ENCODE measurements around the gene WIPF3. TPM values are rescaled to one million over a fixed set of nuclear protein-coding genes. Genes with fewer than 3 reads are reported as not detected.

The WIPF3 gene
- total and polyA plus RNA-seq, 4 donors: 0.20 to 2.8 (median 0.29) TPM

- Histone ChIP-seq H3K4me1 (ENCODE audit: control insufficient read depth in 5 of 5, insufficient read depth in 5 of 5, low read length in 5 of 5) (no peaks in the 10 kb centered on the region), H3K27me3 (ENCODE audit: control insufficient read depth in 3 of 3, insufficient read depth in 3 of 3, low read length in 2 of 3) (peaks cover 0 to 13% (median 5%) of the 10 kb centered on the region in 3 donors), H3K9me3 (ENCODE audit: control insufficient read depth in 4 of 4, insufficient read depth in 3 of 4, low read length in 3 of 4) (no peaks in the 10 kb centered on the region), H3K4me3 (no peak overlapping the region), H3K9ac (ENCODE audit: insufficient read depth in 1 of 2, low read length in 2 of 2) (no peak overlapping the region), H3K36me3 (ENCODE audit: control insufficient read depth in 4 of 4, insufficient read depth in 4 of 4, low read length in 4 of 4) (no peaks in the 10 kb centered on the region), H3K27ac (ENCODE audit: low read depth in 1 of 2, low read length in 1 of 2) (no peak overlapping the region)
- TF ChIP-seq CTCF (IDR thresholded peaks at IDR 0.05; ENCODE audit: control extremely low read depth, extremely low read depth): no peak
- 78 to 81% methylated on average over 7 of the region's 7 CpGs for WGBS, 2 donors
- ATAC-seq (ENCODE audit: insufficient read depth, low FRiP score) (no peak), DNase-seq (no peak)
These were observed 19.6 kb downstream of the WIPF3 start for GRCh38 chr7:29825775-29826529.

- no peak for ATAC-seq (ENCODE audit: insufficient read depth, low FRiP score)
- Histone ChIP-seq H3K9ac (ENCODE audit: insufficient read depth in 1 of 2, low read length in 2 of 2) (no peak overlapping the region), H3K27ac (ENCODE audit: low read depth in 1 of 2, low read length in 1 of 2) (no peak overlapping the region), H3K36me3 (ENCODE audit: control insufficient read depth in 4 of 4, insufficient read depth in 4 of 4, low read length in 4 of 4) (no peaks in the 10 kb centered on the region), H3K27me3 (ENCODE audit: control insufficient read depth in 3 of 3, insufficient read depth in 3 of 3, low read length in 2 of 3) (peaks cover 0 to 10% (median 5%) of the 10 kb centered on the region in 3 donors), H3K4me1 (ENCODE audit: control insufficient read depth in 5 of 5, insufficient read depth in 5 of 5, low read length in 5 of 5) (no peaks in the 10 kb centered on the region), H3K4me3 (no peak overlapping the region), H3K9me3 (ENCODE audit: control insufficient read depth in 4 of 4, insufficient read depth in 3 of 4, low read length in 3 of 4) (peaks cover 0 to under 1% (median 0%) of the 10 kb centered on the region in 4 donors)
- no peak for DNase-seq
- WGBS, 2 donors: 92 to 94% methylated on average over 2 of the region's 2 CpGs
- TF ChIP-seq CTCF (IDR thresholded peaks at IDR 0.05; ENCODE audit: control extremely low read depth, extremely low read depth): no peak
These were observed 20.2 kb downstream of the WIPF3 start for GRCh38 chr7:29826530-29826822.

GRCh38 chr7:29826904-29827303, 20.6 kb downstream of the WIPF3 start:
- Histone ChIP-seq H3K27ac (ENCODE audit: low read depth in 1 of 2, low read length in 1 of 2) (no peak overlapping the region), H3K36me3 (ENCODE audit: control insufficient read depth in 4 of 4, insufficient read depth in 4 of 4, low read length in 4 of 4) (no peaks in the 10 kb centered on the region), H3K27me3 (ENCODE audit: control insufficient read depth in 3 of 3, insufficient read depth in 3 of 3, low read length in 2 of 3) (peaks cover 0 to 6% (median 5%) of the 10 kb centered on the region in 3 donors), H3K4me3 (no peak overlapping the region), H3K9me3 (ENCODE audit: control insufficient read depth in 4 of 4, insufficient read depth in 3 of 4, low read length in 3 of 4) (peaks cover 0 to 3% (median under 1%) of the 10 kb centered on the region in 4 donors), H3K4me1 (ENCODE audit: control insufficient read depth in 5 of 5, insufficient read depth in 5 of 5, low read length in 5 of 5) (no peaks in the 10 kb centered on the region), H3K9ac (ENCODE audit: insufficient read depth in 1 of 2, low read length in 2 of 2) (no peak overlapping the region)
- ATAC-seq (ENCODE audit: insufficient read depth, low FRiP score) (no peak), DNase-seq (no peak)
- no peak for TF ChIP-seq CTCF (IDR thresholded peaks at IDR 0.05; ENCODE audit: control extremely low read depth, extremely low read depth)

- H3K9ac ChIP-seq (ENCODE audit: insufficient read depth in 1 of 2, low read length in 2 of 2): no peak overlapping the region
These were observed 25.4 kb downstream of the WIPF3 start for GRCh38 chr7:29831705-29832104.

More at GRCh38 chr7:29831705-29832104, 25.4 kb downstream of the WIPF3 start:
- H3K4me1 ChIP-seq (ENCODE audit: control insufficient read depth in 5 of 5, insufficient read depth in 5 of 5, low read length in 5 of 5): no peaks in the 10 kb centered on the region
- ATAC-seq (ENCODE audit: insufficient read depth, low FRiP score) (no peak), DNase-seq (no peak)
- 91 to 95% methylated on average over 6 of the region's 6 CpGs for WGBS, 2 donors
- no peaks in the 10 kb centered on the region for H3K36me3 ChIP-seq (ENCODE audit: control insufficient read depth in 4 of 4, insufficient read depth in 4 of 4, low read length in 4 of 4)
- TF ChIP-seq CTCF (IDR thresholded peaks at IDR 0.05; ENCODE audit: control extremely low read depth, extremely low read depth): no peak
- no peak overlapping the region for H3K4me3 ChIP-seq
- no peak overlapping the region for H3K27ac ChIP-seq (ENCODE audit: low read depth in 1 of 2, low read length in 1 of 2)
- peaks cover 0 to 5% (median 0%) of the 10 kb centered on the region in 3 donors for H3K27me3 ChIP-seq (ENCODE audit: control insufficient read depth in 3 of 3, insufficient read depth in 3 of 3, low read length in 2 of 3)
- peaks cover 0 to 3% (median under 1%) of the 10 kb centered on the region in 4 donors for H3K9me3 ChIP-seq (ENCODE audit: control insufficient read depth in 4 of 4, insufficient read depth in 3 of 4, low read length in 3 of 4)
